Kidney (tissue), 14 donors: ENCODE measurements around the gene AIFM1. TPM values are rescaled to one million over a fixed set of nuclear protein-coding genes. Genes with fewer than 3 reads are reported as not detected.

Source experiments
- DNase-seq, 5 donors: peaks; one replicate each; pipeline ENCODE4 v3.0.0-alpha.2; 2013 to 2020
- FAIRE-seq: peaks from 2 replicates; lab custom pipeline; 2012; peaks lifted over from hg19 to GRCh38; lab: Jason Lieb, UNC
- H3K27ac ChIP-seq, 2 donors: one replicate each; pipeline ENCODE4 v1.7.0; 2013; ENCODE audit warnings: low read depth in 2 of 2, low read length in 2 of 2, inconsistent platforms in 1 of 2
- H3K27me3 ChIP-seq: one replicate; pipeline ENCODE4 v1.7.1; 2013; ENCODE audit warnings: low read length, inconsistent platforms; ENCODE audit not compliant: control insufficient read depth, insufficient read depth
- H3K36me3 ChIP-seq, 3 donors: one replicate each; pipeline versions ENCODE4 v1.7.0 to v1.7.1; 2013; ENCODE audit warnings: low read length in 3 of 3, control low read depth in 1 of 3, inconsistent platforms in 1 of 3; ENCODE audit not compliant: insufficient read depth in 3 of 3, control insufficient read depth in 2 of 3
- H3K4me1 ChIP-seq, 3 donors: one replicate each; pipeline versions ENCODE4 v1.7.0 to v1.7.1; 2013; ENCODE audit warnings: low read length in 3 of 3, inconsistent platforms in 1 of 3, low read depth in 1 of 3; ENCODE audit not compliant: control insufficient read depth in 2 of 3, insufficient read depth in 2 of 3
- H3K4me3 ChIP-seq, 3 donors: one replicate each; pipeline versions ENCODE4 v1.7.0 to v1.8.1; 2013; ENCODE audit warnings: low read length in 3 of 3, control low read depth in 1 of 3, inconsistent platforms in 1 of 3
- H3K9ac ChIP-seq, 3 donors: one replicate each; pipeline versions ENCODE4 v1.7.0 to v1.7.1; 2013; ENCODE audit warnings: low read length in 3 of 3, control low read depth in 1 of 3, inconsistent platforms in 1 of 3
- H3K9me3 ChIP-seq, 3 donors: one replicate each; pipeline versions ENCODE4 v1.7.0 to v1.7.1; 2013; ENCODE audit warnings: low read length in 3 of 3, control low read depth in 1 of 3, inconsistent platforms in 1 of 3; ENCODE audit not compliant: control insufficient read depth in 2 of 3, insufficient read depth in 1 of 3
- intact Hi-C: fragments of 100-400 bp; cut with DNase I; formaldehyde crosslinking; loops from one replicate; pipeline ENCODE4 v1.11.1; 2022
- polyA plus RNA-seq: library from polyadenylated mRNA; stranded (reverse); fragments of 350-450 nt; fragmentation: Illumina TruSeq; extraction: RNeasy Lipid Tissue Mini Kit (QIAGEN cat#74804); gene quantifications from one replicate; pipeline ENCODE4 v1.2.3, GENCODE V29; 2014; ENCODE audit warnings: low read depth, low replicate concordance; ENCODE audit not compliant: insufficient read depth
- total RNA-seq: library from RNA; stranded (reverse); fragmentation: NEBNext Ultra II Directional; extraction: Animal tissue kit (Norgen Biotek cat#: 25700); gene quantifications from one replicate; pipeline ENCODE4 v1.2.1, GENCODE V29; 2021
- TF ChIP-seq, protein P1 (sequence below): IDR thresholded peaks from 3 replicates; pipeline ENCODE4 v1.5.1; 2012; ENCODE audit warnings: mild to moderate bottlenecking, moderate library complexity, borderline replicate concordance; ENCODE audit not compliant: insufficient read depth; ENCODE audit errors: extremely low read depth
- donor health status: control.
- donor health status: control.
- donor health status: control.
- donor health status: control.
- donor health status: control.
- donor health status: DM: yes; HTN: yes; CAD: no.
- donor health status: Normal renal cell carcinoma (clear cell type).

The AIFM1 gene
- total and polyA plus RNA-seq, 2 donors from 2014 or later: 55.0 to 255 TPM

DNA sequence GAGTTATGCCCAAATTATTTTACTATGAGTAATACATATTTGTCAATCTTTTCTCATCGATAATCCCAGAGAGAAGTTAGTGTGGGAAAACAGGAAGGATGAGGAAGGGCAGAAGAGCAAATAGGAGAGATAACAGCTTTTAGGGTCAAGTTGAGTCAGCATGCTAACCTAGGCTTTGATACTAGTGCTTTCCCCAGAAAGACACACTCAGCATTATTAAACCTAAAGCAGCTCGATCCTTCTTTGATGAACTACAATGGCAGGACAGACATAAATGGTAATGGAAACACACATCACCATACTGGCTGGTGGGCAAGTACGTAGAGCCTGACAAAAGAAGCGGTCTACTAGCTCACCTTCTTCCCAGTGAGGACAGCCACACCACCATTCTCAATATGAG, 20.5 kb downstream of the AIFM1 start:
- peaks cover 0 to 1% (median 0%) of the 10 kb centered on the region in 3 donors for H3K9me3 ChIP-seq
- intact Hi-C loops: loop anchor here (10.0 kb wide), 1 partner anchor 70 kb away; no protein-coding TSS in a partner anchor
- no peak overlapping the region for H3K4me3 ChIP-seq
- FAIRE-seq (no peak), DNase-seq (no peak)
- peaks cover 0 to 25% (median 15%) of the 10 kb centered on the region in 3 donors for H3K36me3 ChIP-seq
- H3K9ac ChIP-seq: no peak overlapping the region
- H3K4me1 ChIP-seq: no peaks in the 10 kb centered on the region
- TF ChIP-seq, protein P1, sequence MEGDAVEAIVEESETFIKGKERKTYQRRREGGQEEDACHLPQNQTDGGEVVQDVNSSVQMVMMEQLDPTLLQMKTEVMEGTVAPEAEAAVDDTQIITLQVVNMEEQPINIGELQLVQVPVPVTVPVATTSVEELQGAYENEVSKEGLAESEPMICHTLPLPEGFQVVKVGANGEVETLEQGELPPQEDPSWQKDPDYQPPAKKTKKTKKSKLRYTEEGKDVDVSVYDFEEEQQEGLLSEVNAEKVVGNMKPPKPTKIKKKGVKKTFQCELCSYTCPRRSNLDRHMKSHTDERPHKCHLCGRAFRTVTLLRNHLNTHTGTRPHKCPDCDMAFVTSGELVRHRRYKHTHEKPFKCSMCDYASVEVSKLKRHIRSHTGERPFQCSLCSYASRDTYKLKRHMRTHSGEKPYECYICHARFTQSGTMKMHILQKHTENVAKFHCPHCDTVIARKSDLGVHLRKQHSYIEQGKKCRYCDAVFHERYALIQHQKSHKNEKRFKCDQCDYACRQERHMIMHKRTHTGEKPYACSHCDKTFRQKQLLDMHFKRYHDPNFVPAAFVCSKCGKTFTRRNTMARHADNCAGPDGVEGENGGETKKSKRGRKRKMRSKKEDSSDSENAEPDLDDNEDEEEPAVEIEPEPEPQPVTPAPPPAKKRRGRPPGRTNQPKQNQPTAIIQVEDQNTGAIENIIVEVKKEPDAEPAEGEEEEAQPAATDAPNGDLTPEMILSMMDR: no peak
- H3K27ac ChIP-seq: no peak overlapping the region
- no peaks in the 10 kb centered on the region for H3K27me3 ChIP-seq

DNA sequence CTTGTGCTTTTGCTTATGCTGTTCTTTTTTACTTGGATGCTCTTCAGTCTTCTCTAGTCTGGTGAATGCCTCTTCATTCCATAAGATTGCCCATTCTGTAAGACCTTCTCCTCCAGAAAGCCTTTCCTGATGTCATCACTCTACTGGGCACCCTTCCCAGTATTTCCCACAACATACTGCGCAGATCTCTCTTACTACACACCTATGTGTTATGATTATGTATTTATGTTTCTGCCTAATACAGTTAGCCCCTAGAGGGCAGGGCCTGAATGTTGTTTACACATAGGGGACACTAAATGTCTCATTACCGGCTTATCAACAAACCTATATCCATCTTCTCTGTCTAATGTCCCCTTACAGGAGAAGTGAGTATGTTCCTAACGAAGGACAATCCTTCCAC, 21.1 kb downstream of the AIFM1 start:
- peaks cover 0 to 1% (median 0%) of the 10 kb centered on the region in 3 donors for H3K9me3 ChIP-seq
- TF ChIP-seq, protein P1: no peak
- no peaks in the 10 kb centered on the region for H3K4me1 ChIP-seq
- peaks cover 0 to 28% (median 18%) of the 10 kb centered on the region in 3 donors for H3K36me3 ChIP-seq
- intact Hi-C loops: loop anchor here (10.0 kb wide), 1 partner anchor 70 kb away; no protein-coding TSS in a partner anchor
- H3K27ac ChIP-seq: no peak overlapping the region
- DNase-seq: no peak
- no peaks in the 10 kb centered on the region for H3K27me3 ChIP-seq
- no peak overlapping the region for H3K9ac ChIP-seq
- FAIRE-seq: no peak
- no peak overlapping the region for H3K4me3 ChIP-seq

DNA sequence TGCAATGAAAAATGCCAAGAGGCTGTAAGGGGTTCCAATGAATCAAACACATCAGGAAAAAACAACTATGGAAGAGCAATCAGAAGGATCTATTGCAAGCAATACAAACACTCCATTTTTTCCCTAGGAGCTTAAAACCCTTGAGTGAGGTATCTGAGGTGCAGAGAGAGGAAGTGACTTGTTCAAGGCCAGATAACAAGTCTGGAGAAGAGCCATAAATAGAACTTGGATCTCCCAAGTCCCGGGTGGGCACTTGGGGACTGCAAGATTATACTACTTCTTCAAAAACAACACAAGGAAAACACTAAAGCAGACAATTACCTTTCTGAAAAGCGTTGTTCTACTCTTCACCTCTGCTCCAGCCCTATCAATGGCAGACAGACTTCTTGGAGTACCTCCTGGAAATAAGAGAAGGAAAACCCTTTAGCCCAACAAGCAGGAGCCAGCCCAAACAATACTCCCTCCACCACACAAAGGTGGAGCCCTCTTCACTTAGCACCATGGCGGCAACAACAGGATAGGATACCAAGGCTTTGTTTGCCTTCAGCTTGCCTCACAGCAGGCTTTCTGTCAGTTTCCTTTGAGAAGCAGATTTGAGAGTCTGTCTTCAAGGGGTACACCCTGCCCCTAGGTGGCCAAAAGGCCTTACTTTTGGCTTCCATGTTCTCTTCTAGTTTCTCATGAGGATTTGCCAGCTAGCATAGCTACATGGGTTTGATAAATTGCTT, 26.0 kb downstream of the AIFM1 start:
- H3K27me3 ChIP-seq: no peaks in the 10 kb centered on the region
- no peak overlapping the region for H3K4me3 ChIP-seq
- no peak for DNase-seq
- FAIRE-seq: no peak
- H3K9me3 ChIP-seq: no peaks in the 10 kb centered on the region
- intact Hi-C loops: loop anchor here (10.0 kb wide), 1 partner anchor 65 kb away; no protein-coding TSS in a partner anchor
- H3K4me1 ChIP-seq: no peaks in the 10 kb centered on the region
- no peak overlapping the region for H3K27ac ChIP-seq
- TF ChIP-seq, protein P1: no peak
- H3K9ac ChIP-seq: no peak overlapping the region
- H3K36me3 ChIP-seq: peaks cover 0 to 24% (median 12%) of the 10 kb centered on the region in 3 donors
